Measurements from ENCODE around the gene BLMH. TPM values are rescaled to one million over a fixed set of nuclear protein-coding genes. Genes with fewer than 3 reads are reported as not detected.

BLMH gene
- total and polyA plus RNA-seq, 2 donors (not counting 3 experiments of a cell fraction or from before 2014, with no cell fraction given), result 24.6 to 65.8 TPM

GRCh38 chr17:30297715-30298114 lies 6.0 kb upstream of the BLMH start:
- Histone ChIP-seq H3K9me3 (replicated peaks; ENCODE audit: control insufficient read depth, insufficient read depth, low read length) (no peaks in the 10 kb centered on the region), H3K9ac (replicated peaks; ENCODE audit: extremely low read depth, insufficient read depth, low read length) (no peak overlapping the region), H3K36me3 (ENCODE audit: control insufficient read depth in 2 of 2, extremely low read depth in 1 of 2, insufficient read depth in 2 of 2, low read length in 2 of 2) (no peaks in the 10 kb centered on the region), H3K27ac (ENCODE audit: insufficient read depth, low read depth, low read length) (no peak overlapping the region), H3K27me3 (ENCODE audit: control insufficient read depth in 2 of 2, insufficient read depth in 2 of 2, low read length in 2 of 2) (peaks cover 0 to 2% of the 10 kb centered on the region in 2 experiments), H3K4me3 (replicated peaks in 1 of 3; ENCODE audit: insufficient read depth in 1 of 3, low read depth in 1 of 3, low read length in 3 of 3) (no peak overlapping the region), H2AFZ (ENCODE audit: low read depth, low read length) (no peak overlapping the region), H3K9me1 (replicated peaks; ENCODE audit: control insufficient read depth, extremely low read depth, insufficient read depth, low read length) (no peaks in the 10 kb centered on the region), H3K4me2 (ENCODE audit: insufficient read depth, low read length) (no peak overlapping the region), H3K79me2 (ENCODE audit: control insufficient read depth, insufficient read depth, low read length) (no peaks in the 10 kb centered on the region), H3K4me1 (ENCODE audit: control insufficient read depth, extremely low read depth, insufficient read depth, low read length) (no peaks in the 10 kb centered on the region), H4K20me1 (replicated peaks; ENCODE audit: control insufficient read depth, extremely low read depth, insufficient read depth, low read length) (no peaks in the 10 kb centered on the region)
- FAIRE-seq (no peak), DNase-seq (ENCODE audit: low read depth, low spot score) (no peak)
- TF ChIP-seq EZH2 (IDR thresholded peaks at IDR 0.05; ENCODE audit: borderline replicate concordance, low read depth, low read length, severe bottlenecking), result no peak
- TF ChIP-seq MYC (IDR thresholded peaks at IDR 0.05; ENCODE audit: low read depth, low read length), result no peak
- TF ChIP-seq POLR2A (IDR thresholded peaks at IDR 0.05; ENCODE audit: low read depth, low read length), result no peak
- TF ChIP-seq GATA2 (IDR thresholded peaks at IDR 0.05; ENCODE audit: insufficient read depth, insufficient read length, low read depth, low read length), result no peak
- TF ChIP-seq JUN (IDR thresholded peaks at IDR 0.05; ENCODE audit: borderline replicate concordance, insufficient read depth, insufficient read length, low read depth), result no peak
- TF ChIP-seq FOS (IDR thresholded peaks at IDR 0.05; ENCODE audit: borderline replicate concordance, insufficient read depth, low read length), result no peak
- no peak for TF ChIP-seq CTCF (IDR thresholded peaks at IDR 0.05; ENCODE audit: extremely low read depth in 1 of 2, insufficient read depth in 1 of 2, low read depth in 1 of 2, low read length in 2 of 2)
- TF ChIP-seq POLR2AphosphoS5 (IDR thresholded peaks at IDR 0.05; ENCODE audit: insufficient read depth, low read depth, low read length), result no peak
- TF ChIP-seq MAX (IDR thresholded peaks at IDR 0.05; ENCODE audit: insufficient read depth, insufficient read length), result no peak
- dilution Hi-C loops (cut with MboI; ENCODE audit: extremely low pct_ligation_motif_present, low sequenced_read_pairs), result no loop called here
- intact Hi-C loops (cut with micrococcal nuclease), result no loop called here
- BruUV-seq (replicated peaks), result no TSS peak
- ChIA-PET CTCF (interaction anchor here (0.7 kb wide), 1 partner anchor 39 kb away, joined by 3 read pairs; no protein-coding TSS in a partner anchor), POLR2A (no interaction called here)

Data from endothelial cell of umbilical vein (primary cell).